ENCODE results near the gene RBM10. TPM values are rescaled to one million over a fixed set of nuclear protein-coding genes. Genes with fewer than 3 reads are reported as not detected.

RBM10 gene
- total and polyA plus RNA-seq, 2 of the 13 experiments (the other 11 are each of a cell fraction or from before 2014, with no cell fraction given): 15.9 to 43.1 TPM

DNA sequence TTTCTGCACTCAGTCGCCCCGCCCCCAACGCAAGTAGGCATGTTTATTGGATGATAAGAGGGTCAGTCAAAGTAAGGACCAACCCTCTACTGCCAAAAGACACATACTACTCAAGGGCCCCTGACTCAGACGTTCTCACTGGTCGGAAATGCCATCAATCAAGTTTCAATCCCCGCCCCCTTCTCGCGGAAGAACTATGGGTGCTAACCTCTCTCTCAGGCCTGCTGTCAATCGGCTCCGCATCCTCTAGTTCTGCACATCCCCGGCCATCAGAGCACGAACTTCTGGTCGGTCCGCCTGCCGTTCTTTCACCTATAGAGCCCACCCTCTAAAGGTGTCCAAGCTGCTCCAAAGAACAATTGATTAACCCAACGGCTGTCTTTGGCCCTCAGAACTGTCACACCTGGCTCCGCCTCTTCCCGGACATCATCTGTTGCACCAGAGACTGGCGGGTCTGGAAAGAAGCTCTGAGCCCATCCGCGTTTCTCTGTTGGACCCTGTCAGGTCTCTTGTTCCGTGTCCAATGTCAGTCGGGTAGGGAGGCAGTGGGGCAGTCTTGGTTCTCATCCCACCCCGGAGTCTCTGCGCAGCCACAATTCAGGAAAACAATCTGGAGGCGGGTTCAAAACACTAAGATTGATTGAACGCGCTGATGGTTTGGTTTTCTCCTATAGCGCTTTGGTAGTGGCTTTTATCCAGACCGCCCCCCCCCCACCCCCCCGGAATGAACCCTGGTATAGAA lies 15.7 kb upstream of the RBM10 start (continued):
- TF ChIP-seq RAD51 (IDR thresholded peaks at IDR 0.05; ENCODE audit: borderline replicate concordance) (no peak), SP5 (CRISPR knock-in tag; IDR thresholded peaks at IDR 0.05; ENCODE audit: borderline replicate concordance, low read depth) (peak; percentile 21; the same call in 1 of the 2 replicates), RFXAP (CRISPR knock-in tag; IDR thresholded peaks at IDR 0.05; ENCODE audit: borderline replicate concordance) (no peak), ARNTL (CRISPR knock-in tag; IDR thresholded peaks at IDR 0.05) (no peak), GATAD1 (CRISPR knock-in tag; IDR thresholded peaks at IDR 0.05) (peak; percentile 44; the same call in 1 of the 2 replicates), ZSCAN22 (CRISPR knock-in tag; IDR thresholded peaks at IDR 0.05) (no peak), HOXA5 (CRISPR knock-in tag; IDR thresholded peaks at IDR 0.05) (0 out of 2 replicates have a peak, but pooled peaks have one; percentile 37), SMAD1 (CRISPR knock-in tag; IDR thresholded peaks at IDR 0.05; ENCODE audit: borderline replicate concordance, low read depth) (no peak), RFX5 (IDR thresholded peaks at IDR 0.05; ENCODE audit: low read depth, low read length) (peak; percentile 24; the same call in 1 of the 2 replicates), TBX3 (IDR thresholded peaks at IDR 0.05; ENCODE audit: borderline replicate concordance) (no peak), CENPT (CRISPR knock-in tag; IDR thresholded peaks at IDR 0.05; ENCODE audit: low read depth) (no peak), MED13 (CRISPR knock-in tag; IDR thresholded peaks at IDR 0.05) (no peak), SATB2 (CRISPR knock-in tag; IDR thresholded peaks at IDR 0.05) (no peak), GTF2F1 (IDR thresholded peaks at IDR 0.05; ENCODE audit: low read length) (no peak), ELF1 (CRISPR knock-in tag; IDR thresholded peaks at IDR 0.05) (peak; percentile 34; the same call in 1 of the 2 replicates), HCFC1 (IDR thresholded peaks at IDR 0.05; ENCODE audit: low read depth, low read length) (no peak)
- TF ChIP-seq, protein P1, sequence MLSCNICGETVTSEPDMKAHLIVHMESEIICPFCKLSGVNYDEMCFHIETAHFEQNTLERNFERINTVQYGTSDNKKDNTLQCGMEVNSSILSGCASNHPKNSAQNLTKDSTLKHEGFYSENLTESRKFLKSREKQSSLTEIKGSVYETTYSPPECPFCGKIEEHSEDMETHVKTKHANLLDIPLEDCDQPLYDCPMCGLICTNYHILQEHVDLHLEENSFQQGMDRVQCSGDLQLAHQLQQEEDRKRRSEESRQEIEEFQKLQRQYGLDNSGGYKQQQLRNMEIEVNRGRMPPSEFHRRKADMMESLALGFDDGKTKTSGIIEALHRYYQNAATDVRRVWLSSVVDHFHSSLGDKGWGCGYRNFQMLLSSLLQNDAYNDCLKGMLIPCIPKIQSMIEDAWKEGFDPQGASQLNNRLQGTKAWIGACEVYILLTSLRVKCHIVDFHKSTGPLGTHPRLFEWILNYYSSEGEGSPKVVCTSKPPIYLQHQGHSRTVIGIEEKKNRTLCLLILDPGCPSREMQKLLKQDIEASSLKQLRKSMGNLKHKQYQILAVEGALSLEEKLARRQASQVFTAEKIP (CRISPR knock-in tag; IDR thresholded peaks at IDR 0.05; ENCODE audit: borderline replicate concordance): no peak
- TF ChIP-seq, protein P2, sequence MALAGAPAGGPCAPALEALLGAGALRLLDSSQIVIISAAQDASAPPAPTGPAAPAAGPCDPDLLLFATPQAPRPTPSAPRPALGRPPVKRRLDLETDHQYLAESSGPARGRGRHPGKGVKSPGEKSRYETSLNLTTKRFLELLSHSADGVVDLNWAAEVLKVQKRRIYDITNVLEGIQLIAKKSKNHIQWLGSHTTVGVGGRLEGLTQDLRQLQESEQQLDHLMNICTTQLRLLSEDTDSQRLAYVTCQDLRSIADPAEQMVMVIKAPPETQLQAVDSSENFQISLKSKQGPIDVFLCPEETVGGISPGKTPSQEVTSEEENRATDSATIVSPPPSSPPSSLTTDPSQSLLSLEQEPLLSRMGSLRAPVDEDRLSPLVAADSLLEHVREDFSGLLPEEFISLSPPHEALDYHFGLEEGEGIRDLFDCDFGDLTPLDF (CRISPR knock-in tag; IDR thresholded peaks at IDR 0.05): no peak
- TF ChIP-seq, protein P3, sequence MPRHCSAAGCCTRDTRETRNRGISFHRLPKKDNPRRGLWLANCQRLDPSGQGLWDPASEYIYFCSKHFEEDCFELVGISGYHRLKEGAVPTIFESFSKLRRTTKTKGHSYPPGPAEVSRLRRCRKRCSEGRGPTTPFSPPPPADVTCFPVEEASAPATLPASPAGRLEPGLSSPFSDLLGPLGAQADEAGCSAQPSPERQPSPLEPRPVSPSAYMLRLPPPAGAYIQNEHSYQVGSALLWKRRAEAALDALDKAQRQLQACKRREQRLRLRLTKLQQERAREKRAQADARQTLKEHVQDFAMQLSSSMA (CRISPR knock-in tag; IDR thresholded peaks at IDR 0.05): no peak
- TF ChIP-seq, protein P4, sequence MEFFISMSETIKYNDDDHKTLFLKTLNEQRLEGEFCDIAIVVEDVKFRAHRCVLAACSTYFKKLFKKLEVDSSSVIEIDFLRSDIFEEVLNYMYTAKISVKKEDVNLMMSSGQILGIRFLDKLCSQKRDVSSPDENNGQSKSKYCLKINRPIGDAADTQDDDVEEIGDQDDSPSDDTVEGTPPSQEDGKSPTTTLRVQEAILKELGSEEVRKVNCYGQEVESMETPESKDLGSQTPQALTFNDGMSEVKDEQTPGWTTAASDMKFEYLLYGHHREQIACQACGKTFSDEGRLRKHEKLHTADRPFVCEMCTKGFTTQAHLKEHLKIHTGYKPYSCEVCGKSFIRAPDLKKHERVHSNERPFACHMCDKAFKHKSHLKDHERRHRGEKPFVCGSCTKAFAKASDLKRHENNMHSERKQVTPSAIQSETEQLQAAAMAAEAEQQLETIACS (CRISPR knock-in tag; IDR thresholded peaks at IDR 0.05): no peak
- TF ChIP-seq, protein P5, sequence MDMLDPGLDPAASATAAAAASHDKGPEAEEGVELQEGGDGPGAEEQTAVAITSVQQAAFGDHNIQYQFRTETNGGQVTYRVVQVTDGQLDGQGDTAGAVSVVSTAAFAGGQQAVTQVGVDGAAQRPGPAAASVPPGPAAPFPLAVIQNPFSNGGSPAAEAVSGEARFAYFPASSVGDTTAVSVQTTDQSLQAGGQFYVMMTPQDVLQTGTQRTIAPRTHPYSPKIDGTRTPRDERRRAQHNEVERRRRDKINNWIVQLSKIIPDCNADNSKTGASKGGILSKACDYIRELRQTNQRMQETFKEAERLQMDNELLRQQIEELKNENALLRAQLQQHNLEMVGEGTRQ (IDR thresholded peaks at IDR 0.05; ENCODE audit: low read depth, low read length): no peak
- TF ChIP-seq, protein P5 (CRISPR knock-in tag; IDR thresholded peaks at IDR 0.05; ENCODE audit: borderline replicate concordance): no peak
- TF ChIP-seq, protein P6, sequence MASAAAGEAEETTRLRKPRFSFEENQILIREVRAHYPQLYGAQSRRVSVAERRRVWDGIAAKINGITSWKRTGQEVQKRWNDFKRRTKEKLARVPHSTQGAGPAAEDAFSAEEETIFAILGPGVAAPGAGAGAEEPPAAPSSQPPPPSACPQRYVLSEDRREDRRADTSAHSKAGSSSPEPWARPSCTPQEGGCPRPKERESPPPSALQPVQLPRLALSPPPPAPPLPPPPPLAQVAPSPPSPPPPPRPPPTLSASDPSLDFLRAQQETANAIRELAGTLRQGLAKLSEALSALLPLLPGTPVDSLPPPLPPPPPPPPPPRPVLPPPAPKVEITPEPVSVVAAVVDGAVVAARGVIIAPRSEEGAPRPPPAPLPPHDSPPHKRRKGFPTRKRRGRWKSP (CRISPR knock-in tag; IDR thresholded peaks at IDR 0.05): peak; percentile 29; the same call in 1 of the 2 replicates

Measured in HepG2 (cell line).